AG04450 (cell line): ENCODE measurements around the gene EEF1AKMT2. TPM values are rescaled to one million over a fixed set of nuclear protein-coding genes. Genes with fewer than 3 reads are reported as not detected.
A peak's percentile ranks its signal among the peaks of the same experiment; 100 is the strongest.

Experiments used
- CTCF ChIA-PET: fragments of 300-600, 350-600 bp; formaldehyde crosslinking; extraction: SDS; loops from one replicate; lab custom pipeline; 2022; ENCODE audit warnings: antibody characterized with exemption, inconsistent platforms; lab: Charles Lee
- POLR2A ChIA-PET: fragments of 350-600 bp; formaldehyde crosslinking; extraction: SDS; loops from one replicate; lab custom pipeline; 2021; ENCODE audit warnings: antibody characterized with exemption, inconsistent platforms; lab: Yijun Ruan, JAX
- DNase-seq: peaks from one replicate; pipeline ENCODE4 v3.0.0-alpha.2; 2011; ENCODE audit warnings: low read depth, low spot score
- H3K27ac ChIP-seq: one replicate; pipeline ENCODE4 v1.5.1; 2012; ENCODE audit warnings: low read depth, low read length, control low read depth
- H3K27me3 ChIP-seq: one replicate; pipeline ENCODE4 v1.6.0; 2012; ENCODE audit warnings: low read length; ENCODE audit not compliant: control insufficient read depth, insufficient read depth
- H3K4me3 ChIP-seq: 2 replicates; pipeline ENCODE4 v1.5.1; 2011; ENCODE audit warnings: mild to moderate bottlenecking, low read depth, low read length, control low read depth
- H3K9me3 ChIP-seq: 2 replicates; pipeline ENCODE4 v1.5.1; 2012; ENCODE audit warnings: low read length; ENCODE audit not compliant: control insufficient read depth, insufficient read depth
- polyA plus RNA-seq: library from polyadenylated mRNA; depleted of rRNA; stranded (reverse); fragments of >200 nt; gene quantifications from 2 replicates; pipeline ENCODE4 v1.2.3, GENCODE V29; 2011
- TF ChIP-seq, protein P1 (sequence below): IDR thresholded peaks from 2 replicates; pipeline ENCODE4 v1.5.1; 2011; ENCODE audit warnings: low read depth, low read length, control low read depth, inconsistent platforms

Gene EEF1AKMT2
- polyA plus RNA-seq, 1 experiment = 24.0 TPM

DNA sequence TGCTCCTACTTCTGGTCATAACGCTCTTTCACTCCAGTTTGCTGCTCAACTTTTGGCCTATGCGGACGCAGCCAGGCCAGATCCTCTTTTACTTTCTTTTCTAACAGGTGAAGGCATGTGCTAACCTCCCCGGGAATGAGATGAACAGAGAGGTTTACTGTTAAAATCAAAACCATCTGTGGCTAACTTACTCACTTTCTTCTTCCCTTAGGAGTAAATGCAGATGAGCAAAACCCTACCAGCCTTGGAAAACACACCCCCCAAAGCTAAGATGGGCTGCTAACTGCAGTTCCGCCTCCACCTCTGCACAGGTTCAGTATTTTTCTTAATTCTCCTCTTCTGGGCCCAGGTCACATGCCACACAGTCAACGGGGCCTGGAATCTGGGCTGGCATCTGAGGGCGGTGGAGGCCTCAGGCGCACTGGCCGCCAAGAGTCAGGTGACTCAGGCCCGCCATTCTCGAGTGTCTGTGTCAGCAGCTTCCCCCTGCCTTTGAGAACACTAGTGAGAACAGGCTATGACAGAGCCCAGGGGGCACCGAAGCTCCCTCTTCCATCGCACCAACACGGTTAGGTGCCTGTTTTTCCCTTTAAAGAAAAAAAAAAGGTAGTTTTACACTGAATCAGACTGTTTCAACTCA lies 58.6 kb downstream of the EEF1AKMT2 start:
- TF ChIP-seq, protein P1, sequence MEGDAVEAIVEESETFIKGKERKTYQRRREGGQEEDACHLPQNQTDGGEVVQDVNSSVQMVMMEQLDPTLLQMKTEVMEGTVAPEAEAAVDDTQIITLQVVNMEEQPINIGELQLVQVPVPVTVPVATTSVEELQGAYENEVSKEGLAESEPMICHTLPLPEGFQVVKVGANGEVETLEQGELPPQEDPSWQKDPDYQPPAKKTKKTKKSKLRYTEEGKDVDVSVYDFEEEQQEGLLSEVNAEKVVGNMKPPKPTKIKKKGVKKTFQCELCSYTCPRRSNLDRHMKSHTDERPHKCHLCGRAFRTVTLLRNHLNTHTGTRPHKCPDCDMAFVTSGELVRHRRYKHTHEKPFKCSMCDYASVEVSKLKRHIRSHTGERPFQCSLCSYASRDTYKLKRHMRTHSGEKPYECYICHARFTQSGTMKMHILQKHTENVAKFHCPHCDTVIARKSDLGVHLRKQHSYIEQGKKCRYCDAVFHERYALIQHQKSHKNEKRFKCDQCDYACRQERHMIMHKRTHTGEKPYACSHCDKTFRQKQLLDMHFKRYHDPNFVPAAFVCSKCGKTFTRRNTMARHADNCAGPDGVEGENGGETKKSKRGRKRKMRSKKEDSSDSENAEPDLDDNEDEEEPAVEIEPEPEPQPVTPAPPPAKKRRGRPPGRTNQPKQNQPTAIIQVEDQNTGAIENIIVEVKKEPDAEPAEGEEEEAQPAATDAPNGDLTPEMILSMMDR = no peak
- Histone ChIP-seq H3K27me3 (no peaks in the 10 kb centered on the region), H3K27ac (peak overlapping the region; percentile 65), H3K9me3 (no peaks in the 10 kb centered on the region), H3K4me3 (no peak overlapping the region)
- POLR2A ChIA-PET = no interaction called here
- no peak for DNase-seq
- CTCF ChIA-PET = interaction anchor here (4.3 kb wide), 1 partner anchor 9 kb away, joined by 31 read pairs; no protein-coding TSS in a partner anchor

DNA sequence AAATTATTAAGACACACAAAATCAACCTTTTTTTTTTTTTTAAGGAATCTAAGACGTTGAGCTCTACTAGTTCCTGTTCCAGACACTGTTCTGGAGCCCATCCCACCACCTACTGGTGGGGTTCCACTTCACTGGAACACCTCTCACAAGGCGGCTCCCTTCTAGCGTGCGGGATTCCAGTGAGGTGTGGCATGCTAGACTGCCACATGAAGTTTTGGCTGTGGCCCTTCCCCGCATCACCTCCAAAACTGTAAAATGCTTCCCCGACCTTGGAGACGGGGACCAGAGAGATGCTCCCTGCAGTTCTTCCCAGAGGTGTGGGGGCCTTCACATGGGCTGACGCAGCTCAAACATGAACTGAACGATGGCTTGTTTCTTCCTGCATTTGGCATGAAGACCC lies 60.1 kb downstream of the EEF1AKMT2 start:
- CTCF ChIA-PET = interaction anchor here (0.6 to 4.3 kb wide), 2 partner anchors 10 to 270 kb away, joined by 6 to 31 read pairs; partner anchors contain the start of gene LHPP

DNA sequence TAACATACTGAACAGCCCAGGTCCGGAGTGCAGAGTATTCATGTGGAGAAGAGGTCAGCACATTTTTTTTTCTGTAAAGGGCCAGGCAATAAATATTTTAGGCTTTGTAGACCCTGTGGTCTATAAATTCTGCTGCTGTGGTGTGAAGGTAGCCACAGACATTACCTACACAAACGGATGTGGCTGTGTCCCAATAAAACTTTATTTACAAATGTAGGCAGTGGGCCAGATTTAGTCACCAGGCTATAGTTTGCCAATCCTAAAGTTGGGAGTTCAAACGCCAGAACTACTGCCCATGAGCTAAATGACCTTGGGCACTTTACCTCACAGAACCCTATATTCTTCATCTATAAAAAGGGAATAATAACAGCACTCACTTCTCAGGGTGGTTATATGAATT lies 60.9 kb downstream of the EEF1AKMT2 start:
- H3K4me3 ChIP-seq = no peak overlapping the region
- POLR2A ChIA-PET = no interaction called here
- TF ChIP-seq, protein P1 = no peak
- H3K9me3 ChIP-seq = no peaks in the 10 kb centered on the region
- no peak overlapping the region for H3K27ac ChIP-seq
- CTCF ChIA-PET = interaction anchor here (4.3 kb wide), 1 partner anchor 11 kb away, joined by 31 read pairs; no protein-coding TSS in a partner anchor
- no peaks in the 10 kb centered on the region for H3K27me3 ChIP-seq
- no peak for DNase-seq

More for the DNA sequence above, 60.1 kb downstream of the EEF1AKMT2 start:
- no peaks in the 10 kb centered on the region for H3K9me3 ChIP-seq
- no peak for DNase-seq
- POLR2A ChIA-PET = no interaction called here
- no peaks in the 10 kb centered on the region for H3K27me3 ChIP-seq
- no peak overlapping the region for H3K27ac ChIP-seq
- TF ChIP-seq, protein P1 = no peak
- H3K4me3 ChIP-seq = no peak overlapping the region

DNA sequence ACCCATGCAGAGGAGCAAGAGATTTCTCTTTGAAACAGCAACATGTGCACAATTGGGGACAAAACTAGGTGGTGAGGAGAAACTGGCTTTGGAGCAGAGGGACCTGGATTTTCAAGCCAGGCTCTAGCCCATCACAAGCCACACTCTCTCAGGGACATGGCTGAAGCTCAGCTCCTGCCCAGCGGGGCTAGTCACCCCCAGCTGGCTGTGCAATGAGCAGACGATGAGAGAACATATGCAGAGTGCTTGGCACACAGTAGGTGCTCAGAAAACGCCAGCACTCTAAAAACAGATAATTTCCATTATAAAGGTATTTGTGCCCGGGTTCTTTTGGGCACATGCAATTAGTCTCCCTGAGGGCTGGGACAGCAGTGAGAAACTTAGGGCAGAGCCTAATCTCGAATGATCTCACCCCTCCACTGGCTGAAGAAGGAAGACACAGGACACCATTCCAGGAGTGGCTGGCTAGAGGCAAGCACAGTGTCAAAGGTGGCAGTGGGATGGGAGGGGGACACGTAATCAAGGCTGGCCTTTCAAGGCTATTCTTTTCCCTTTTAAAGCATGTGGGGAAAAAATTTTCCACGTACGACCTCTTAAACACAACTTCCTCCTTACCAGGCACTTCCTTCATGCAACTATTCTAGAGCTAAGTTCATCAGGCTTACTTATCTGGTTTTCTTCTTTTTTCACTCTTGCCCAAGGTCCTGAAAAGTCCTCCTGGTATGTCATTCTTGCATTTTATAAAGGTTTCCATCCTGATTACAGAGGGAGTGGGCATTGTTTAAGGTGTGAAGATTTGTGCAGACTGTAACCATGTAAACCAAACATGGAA lies 62.6 kb downstream of the EEF1AKMT2 start:
- Histone ChIP-seq H3K9me3 (no peaks in the 10 kb centered on the region; the same call in 1 of the 2 replicates), H3K4me3 (no peak overlapping the region), H3K27me3 (no peaks in the 10 kb centered on the region), H3K27ac (no peak overlapping the region)
- POLR2A ChIA-PET = interaction anchor here (0.6 kb wide), 1 partner anchor 114 kb away, joined by 3 read pairs; no protein-coding TSS in a partner anchor
- TF ChIP-seq, protein P1 = no peak
- no peak for DNase-seq
- CTCF ChIA-PET = interaction anchor here (1.8 kb wide), 1 partner anchor 12 kb away, joined by 10 read pairs; no protein-coding TSS in a partner anchor
